ENCODE results near the gene C6.
"Not testable (repeated sequence)": the region's sequence is repeated elsewhere in the genome, so short reads cannot be mapped to it uniquely, and the experiment has no call there.

Gene C6

GRCh38 chr5:41199660-41200059 lies 13.7 kb downstream of the C6 start:
- no peak for DNase-seq (ENCODE audit: low spot score)

GRCh38 chr5:41196197-41196596 lies 17.1 kb downstream of the C6 start:
- DNase-seq (ENCODE audit: low spot score) = no peak

- DNase-seq (ENCODE audit: low spot score) = no peak
These were observed 18.1 kb downstream of the C6 start for GRCh38 chr5:41195228-41195627.

- DNase-seq (ENCODE audit: low spot score) = no peak
These were observed 19.0 kb downstream of the C6 start for GRCh38 chr5:41194339-41194738.

GRCh38 chr5:41193456-41194205 lies 19.7 kb downstream of the C6 start:
- no peak for DNase-seq (ENCODE audit: low spot score)

GRCh38 chr5:41191249-41191648 lies 22.1 kb downstream of the C6 start:
- DNase-seq (ENCODE audit: low spot score) = no peak

- no peak for DNase-seq (ENCODE audit: low spot score)
These were observed 27.2 kb downstream of the C6 start for GRCh38 chr5:41186143-41186542.

- DNase-seq (ENCODE audit: low spot score) = not testable (repeated sequence)
These were observed 30.0 kb downstream of the C6 start for GRCh38 chr5:41183331-41183730.

- peak; percentile 38 for DNase-seq (ENCODE audit: low spot score)
These were observed 30.7 kb downstream of the C6 start for GRCh38 chr5:41182666-41183065.

- DNase-seq (ENCODE audit: low spot score) = no peak
These were observed 31.4 kb downstream of the C6 start for GRCh38 chr5:41181691-41182564.

- DNase-seq (ENCODE audit: low spot score) = no peak
These were observed 36.4 kb downstream of the C6 start for GRCh38 chr5:41176952-41177351.

- no peak for DNase-seq (ENCODE audit: low spot score)
These were observed 41.3 kb downstream of the C6 start for GRCh38 chr5:41172012-41172411.

- no peak for DNase-seq (ENCODE audit: low spot score)
These were observed 52.1 kb downstream of the C6 start for GRCh38 chr5:41161271-41161670.

GRCh38 chr5:41157272-41157894 lies 55.9 kb downstream of the C6 start:
- DNase-seq (ENCODE audit: low spot score) = no peak

- no peak for DNase-seq (ENCODE audit: low spot score)
These were observed 56.6 kb downstream of the C6 start for GRCh38 chr5:41156739-41157138.

GRCh38 chr5:41154491-41154890 lies 58.8 kb downstream of the C6 start:
- DNase-seq (ENCODE audit: low spot score) = no peak

- no peak for DNase-seq (ENCODE audit: low spot score)
These were observed 61.8 kb downstream of the C6 start for GRCh38 chr5:41151564-41151963.

- DNase-seq (ENCODE audit: low spot score) = no peak
These were observed 64.9 kb downstream of the C6 start for GRCh38 chr5:41148448-41148847.

GRCh38 chr5:41145306-41145705 lies 68.0 kb downstream of the C6 start:
- no peak for DNase-seq (ENCODE audit: low spot score)

GRCh38 chr5:41143131-41143901 lies 70.0 kb downstream of the C6 start:
- DNase-seq (ENCODE audit: low spot score) = no peak

GRCh38 chr5:41127967-41128690 lies 85.2 kb downstream of the C6 start:
- no peak for DNase-seq (ENCODE audit: low spot score)

Measured in HuH-7 (cell line).